ENCODE data around the gene FOXO4.

- TF ChIP-seq, protein P1, sequence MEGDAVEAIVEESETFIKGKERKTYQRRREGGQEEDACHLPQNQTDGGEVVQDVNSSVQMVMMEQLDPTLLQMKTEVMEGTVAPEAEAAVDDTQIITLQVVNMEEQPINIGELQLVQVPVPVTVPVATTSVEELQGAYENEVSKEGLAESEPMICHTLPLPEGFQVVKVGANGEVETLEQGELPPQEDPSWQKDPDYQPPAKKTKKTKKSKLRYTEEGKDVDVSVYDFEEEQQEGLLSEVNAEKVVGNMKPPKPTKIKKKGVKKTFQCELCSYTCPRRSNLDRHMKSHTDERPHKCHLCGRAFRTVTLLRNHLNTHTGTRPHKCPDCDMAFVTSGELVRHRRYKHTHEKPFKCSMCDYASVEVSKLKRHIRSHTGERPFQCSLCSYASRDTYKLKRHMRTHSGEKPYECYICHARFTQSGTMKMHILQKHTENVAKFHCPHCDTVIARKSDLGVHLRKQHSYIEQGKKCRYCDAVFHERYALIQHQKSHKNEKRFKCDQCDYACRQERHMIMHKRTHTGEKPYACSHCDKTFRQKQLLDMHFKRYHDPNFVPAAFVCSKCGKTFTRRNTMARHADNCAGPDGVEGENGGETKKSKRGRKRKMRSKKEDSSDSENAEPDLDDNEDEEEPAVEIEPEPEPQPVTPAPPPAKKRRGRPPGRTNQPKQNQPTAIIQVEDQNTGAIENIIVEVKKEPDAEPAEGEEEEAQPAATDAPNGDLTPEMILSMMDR (IDR thresholded peaks at IDR 0.05 in 4 of 5, conservative IDR thresholded peaks at IDR 0.05 in 1 of 5) = no peak
- no peak for TF ChIP-seq POLR2A (IDR thresholded peaks at IDR 0.05)
Measured at GRCh38 chrX:71100581-71101505, 5.2 kb downstream of the FOXO4 start.
